HG02610 (cell line): ENCODE data around the gene INO80B.
"Not testable (repeated sequence)": the region's sequence is repeated elsewhere in the genome, so short reads cannot be mapped to it uniquely, and the experiment has no call there.

Experiments
- ATAC-seq: cut with Tn5 transposase; IDR thresholded peaks from one replicate; pipeline ENCODE4 v1.9.1; 2021; ENCODE audit warnings: mild to moderate bottlenecking, moderate library complexity; ENCODE audit not compliant: unreplicated experiment

The INO80B gene

GRCh38 chr2:74425523-74425922 lies 29.4 kb upstream of the INO80B start:
- no peak for ATAC-seq

DNA sequence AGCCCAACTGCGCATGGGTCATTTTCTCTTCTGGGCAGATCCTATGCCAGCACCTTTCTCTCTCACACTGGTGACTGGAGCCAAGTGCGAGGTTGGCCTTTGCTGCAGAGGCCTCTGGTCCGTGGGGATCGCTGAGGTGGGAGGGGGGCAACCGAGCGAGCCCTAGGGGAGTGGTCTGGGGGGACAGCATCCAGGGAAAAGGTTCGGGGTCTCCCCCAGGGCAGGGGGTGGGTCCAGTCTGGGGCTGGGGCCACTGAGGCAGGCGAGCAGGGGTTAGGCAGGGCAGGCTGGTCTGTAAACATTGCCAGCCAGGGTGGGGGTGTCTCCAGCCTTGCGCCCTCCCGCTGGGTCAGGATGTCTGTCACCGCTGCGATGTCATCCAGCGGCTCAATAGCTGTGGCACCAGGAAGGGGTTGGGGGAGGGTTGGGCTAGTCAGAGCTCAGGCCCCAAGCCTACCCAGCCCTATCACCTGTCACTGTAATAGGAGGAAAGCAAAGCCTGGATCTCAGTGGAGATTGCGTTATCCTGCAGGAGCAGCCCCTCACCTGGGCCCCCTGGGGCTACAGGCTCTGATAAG lies 28.6 kb upstream of the INO80B start:
- no peak for ATAC-seq

DNA sequence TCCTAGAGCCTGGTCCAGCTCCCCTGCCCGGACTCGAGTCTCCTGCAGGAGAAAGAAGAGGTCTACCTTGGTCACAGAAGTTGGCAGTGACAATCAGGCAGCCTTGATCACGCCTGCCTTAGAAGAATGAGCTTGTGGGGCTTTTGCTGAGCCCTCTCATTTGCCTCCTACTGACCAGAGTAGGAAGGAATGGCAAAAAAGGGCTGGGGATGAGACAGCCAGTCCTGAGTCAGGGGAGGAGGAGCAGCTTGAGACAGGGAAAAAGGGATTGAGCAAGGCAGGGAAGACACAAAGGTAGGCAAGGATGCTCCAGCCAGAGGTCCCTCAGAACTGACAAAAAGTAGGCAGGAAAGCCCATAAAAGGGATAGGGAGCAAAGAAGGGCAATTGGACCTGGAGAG lies 27.3 kb upstream of the INO80B start:
- ATAC-seq: no peak

DNA sequence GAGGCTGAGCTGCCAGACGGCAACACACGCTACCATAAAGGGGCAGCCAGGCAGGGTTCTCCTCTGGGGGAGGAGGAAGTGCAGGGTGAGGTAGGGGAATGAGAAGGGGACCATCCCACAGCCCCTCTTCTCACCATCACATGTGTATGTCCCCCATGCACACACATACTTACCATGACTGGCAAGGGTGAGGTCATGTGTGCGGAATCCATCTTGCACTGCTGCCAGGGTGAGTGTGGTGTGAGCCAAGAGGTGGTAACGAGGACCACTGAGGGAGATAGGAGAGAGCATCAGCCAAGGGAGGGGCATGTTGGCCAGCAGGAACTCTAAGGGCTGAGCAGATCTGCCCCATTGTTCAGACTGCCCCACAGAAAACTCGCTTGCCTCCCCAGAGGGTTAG lies 26.2 kb upstream of the INO80B start:
- no peak for ATAC-seq

- no peak for ATAC-seq
Measured at GRCh38 chr2:74429487-74430451, 25.1 kb upstream of the INO80B start.

DNA sequence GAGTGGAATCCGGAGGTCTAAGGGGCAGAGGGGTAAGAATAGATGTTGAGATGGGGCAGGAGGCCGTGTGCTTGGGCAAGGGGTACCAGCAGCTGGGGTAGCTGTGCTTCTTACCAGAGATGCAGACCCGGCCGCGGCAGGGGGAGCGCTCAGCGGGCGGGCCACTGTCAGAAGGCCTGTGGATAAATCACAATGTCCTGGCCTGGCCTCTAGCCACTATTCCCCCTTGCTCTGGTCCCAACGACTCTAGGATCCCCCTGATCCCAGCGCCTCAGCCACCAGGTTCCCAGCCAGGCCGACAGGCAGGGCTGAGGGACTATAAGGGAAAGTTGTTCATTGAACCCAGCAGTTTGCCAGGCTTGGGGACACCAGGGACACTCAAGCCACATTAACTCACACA lies 24.4 kb upstream of the INO80B start:
- ATAC-seq: no peak

DNA sequence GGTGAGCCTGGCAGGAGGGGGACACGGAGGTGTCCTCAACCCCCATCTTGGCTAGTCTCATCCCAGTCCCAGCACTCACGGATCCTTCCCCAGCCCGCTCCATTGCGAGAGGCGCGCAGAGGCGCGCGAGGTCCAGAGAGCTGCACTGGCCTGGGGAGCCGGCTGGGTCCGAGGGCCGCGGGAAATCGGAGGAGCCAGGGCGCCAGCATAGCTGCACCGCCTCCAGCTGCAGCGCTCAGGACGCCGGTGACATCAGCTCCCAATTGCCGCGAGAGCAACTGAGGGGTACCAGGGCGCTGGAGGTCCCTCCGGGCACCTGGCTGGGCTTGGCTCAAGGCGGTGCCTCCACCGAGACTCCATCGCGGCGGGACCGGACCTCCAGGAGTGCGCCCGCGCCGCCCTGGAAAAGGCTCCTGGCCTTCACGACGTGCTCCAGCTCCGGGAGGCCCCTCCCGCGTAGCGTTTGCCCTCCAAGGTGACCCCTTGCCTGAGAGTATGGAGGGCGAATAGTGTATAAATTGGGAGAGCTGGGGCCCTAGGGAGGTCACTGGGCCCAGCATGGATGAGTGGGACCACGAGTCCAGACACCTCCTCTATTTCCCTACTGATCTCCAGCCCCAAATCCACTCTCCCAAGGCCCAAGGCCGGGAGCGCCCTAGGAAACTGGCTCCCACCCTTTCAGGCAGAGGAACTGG lies 18.6 kb upstream of the INO80B start:
- no peak for ATAC-seq

- no peak for ATAC-seq
Measured at GRCh38 chr2:74436848-74437695, 17.8 kb upstream of the INO80B start.

DNA sequence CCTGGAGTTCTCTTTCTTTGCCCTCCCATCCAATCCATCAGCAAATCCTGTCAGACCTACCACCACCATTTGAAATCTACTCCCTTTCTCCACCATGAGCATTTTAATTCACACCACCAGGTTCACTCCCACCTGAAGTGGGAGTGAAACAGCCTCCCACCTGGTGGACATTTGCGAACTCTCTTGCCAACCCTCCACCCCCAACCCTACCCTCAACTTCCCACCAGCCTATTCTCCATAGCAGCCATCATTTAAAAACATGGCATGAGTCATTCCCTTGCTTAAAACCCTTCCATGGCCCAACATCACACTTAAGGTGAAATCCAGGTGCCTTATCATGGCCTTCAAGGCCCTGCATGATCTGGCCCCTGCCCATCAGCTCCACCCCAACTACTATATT lies 16.6 kb upstream of the INO80B start:
- ATAC-seq: no peak

DNA sequence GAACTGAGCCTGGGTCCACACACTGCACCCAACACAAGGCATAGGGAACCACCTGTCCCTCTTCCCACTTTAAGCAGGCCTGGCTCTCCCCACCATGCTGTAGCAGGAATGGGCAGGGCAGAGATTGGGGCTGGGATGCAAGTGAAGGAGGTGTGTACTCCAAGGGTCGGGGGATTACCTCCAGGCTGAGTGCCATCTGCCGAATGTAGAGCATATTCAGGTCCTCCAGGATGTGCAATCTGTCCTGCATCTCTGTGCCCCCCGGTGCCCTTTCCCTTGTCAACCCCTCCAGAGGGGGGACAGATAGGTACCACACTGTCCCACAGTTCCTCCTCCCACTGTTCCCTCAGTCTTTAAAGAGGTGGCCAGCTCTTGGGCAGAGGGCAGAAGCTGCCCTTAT lies 15.5 kb upstream of the INO80B start:
- no peak for ATAC-seq

- no peak for ATAC-seq
Measured at GRCh38 chr2:74439803-74440377, 15.0 kb upstream of the INO80B start.

GRCh38 chr2:74440378-74441169 lies 14.3 kb upstream of the INO80B start:
- peak; percentile 91 for ATAC-seq

DNA sequence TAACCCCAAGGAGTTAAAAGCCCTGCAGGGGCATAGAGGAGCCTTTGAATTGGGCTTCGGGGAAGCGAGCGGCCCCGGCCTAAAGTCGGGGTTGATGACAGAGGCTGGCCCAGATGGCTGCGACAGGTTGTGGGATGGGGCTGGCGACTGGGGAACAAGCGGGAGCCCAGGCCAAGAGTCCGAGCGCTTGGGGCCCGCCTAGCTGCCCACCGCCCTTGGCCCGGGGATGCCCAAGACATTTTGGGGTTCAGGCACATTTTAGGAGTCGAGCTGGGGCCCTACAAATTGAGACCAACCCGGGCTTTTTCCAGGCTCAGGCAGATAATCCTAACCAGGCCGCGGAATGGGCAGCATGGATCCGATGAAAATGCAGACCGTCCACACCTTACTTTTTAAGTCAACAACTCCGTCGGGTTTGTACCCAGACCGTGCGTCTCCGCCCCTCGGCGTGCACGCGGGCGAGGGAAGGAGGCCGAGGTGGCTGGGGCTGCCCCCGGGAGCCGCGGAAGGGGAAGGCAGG lies 13.7 kb upstream of the INO80B start:
- ATAC-seq: no peak

DNA sequence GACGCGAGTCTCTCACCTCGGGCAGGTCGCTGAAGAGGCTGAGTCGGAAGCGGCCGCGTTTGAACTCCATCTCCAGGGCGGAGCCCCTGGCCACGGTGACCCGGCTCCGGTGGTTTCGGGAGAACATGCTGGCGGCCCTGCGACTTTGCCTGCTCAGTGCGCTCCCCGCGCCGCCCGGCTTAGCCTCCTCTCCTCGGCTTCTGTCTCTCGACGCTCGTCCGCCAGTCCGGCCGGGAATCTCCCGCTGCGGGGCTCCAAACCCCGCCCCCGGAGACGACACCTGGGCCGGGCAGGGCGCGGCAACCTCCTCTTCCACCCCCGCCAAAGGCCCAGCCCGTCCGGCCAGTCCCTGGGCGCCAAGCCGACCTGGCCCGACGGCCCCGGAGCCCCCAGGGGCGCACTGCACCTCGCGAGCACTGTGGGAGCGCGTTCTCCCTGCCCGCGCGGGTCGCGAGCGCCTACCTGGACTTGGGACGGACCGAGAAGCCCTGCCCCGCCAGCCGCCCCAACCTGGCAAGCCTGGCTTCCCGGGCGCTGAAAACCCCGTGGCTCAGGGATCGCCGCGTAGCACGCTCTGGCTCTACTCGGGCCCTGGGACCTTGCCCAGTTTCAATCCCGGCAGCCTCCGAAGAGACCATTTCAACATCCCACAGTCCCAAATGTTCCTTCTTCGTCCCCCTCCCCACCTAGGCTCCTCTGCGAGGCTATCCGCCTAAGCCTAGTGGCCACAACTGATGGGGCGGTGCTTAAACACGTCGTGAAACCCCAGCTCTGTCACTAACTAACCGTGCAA lies 13.0 kb upstream of the INO80B start, which contains the start of gene RTKN:
Gene RTKN, minus strand, starts transcription at position 248 of the 793 bp plus-strand sequence. Its CDS starts 121 bp downstream, at position 127.
- ATAC-seq: peak; percentile 27

- ATAC-seq: not testable (repeated sequence)
Measured at GRCh38 chr2:74442483-74443297, 12.2 kb upstream of the INO80B start.

DNA sequence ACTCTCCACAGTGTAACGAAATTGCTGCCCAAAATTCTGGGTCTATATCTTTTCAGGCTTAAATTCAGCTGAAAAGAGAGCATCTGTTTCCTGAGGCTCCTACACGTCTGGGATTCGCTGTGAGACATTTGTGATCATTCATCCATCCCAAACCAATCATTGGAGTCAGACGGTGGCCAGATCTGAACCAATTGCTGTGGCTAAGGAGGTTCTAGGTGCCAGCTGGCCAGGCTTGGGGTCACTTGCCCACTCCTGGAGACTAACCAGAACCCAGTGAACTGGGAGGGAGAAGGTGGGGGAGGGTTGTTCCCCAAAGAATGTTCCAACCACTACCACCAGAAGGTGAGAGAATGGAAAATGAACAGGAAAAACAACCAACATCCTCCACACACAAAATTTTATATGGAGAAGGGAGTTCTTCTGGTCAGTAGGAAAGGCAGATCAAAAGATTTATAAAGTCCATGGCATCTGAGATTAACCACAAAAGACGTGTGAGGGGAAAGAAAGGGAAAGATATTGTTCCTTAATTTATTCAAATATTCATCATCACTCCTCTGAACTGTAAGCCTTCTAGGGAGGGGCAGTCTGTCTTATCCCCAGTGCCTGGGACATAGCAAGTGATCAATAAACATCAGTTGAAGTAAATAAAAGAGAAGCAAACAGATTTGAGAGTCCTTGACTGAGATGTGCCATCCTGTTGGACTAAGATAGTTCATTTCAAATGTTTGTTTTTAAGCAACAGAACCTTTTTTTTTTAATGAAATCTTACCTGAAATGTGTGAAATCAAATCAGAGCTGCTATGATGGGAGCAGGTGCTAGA lies 10.2 kb upstream of the INO80B start:
- ATAC-seq: no peak
